Spleen (tissue), 7 donors: Measurements from ENCODE around the gene GALR2.

Experiments
- POLR2A ChIP-seq, 3 donors: fragments of 450-650 bp; IDR thresholded peaks; one replicate each; pipeline ENCODE4 v1.5.1; 2017; ENCODE audit warnings: antibody characterized with exemption in 3 of 3, mild to moderate bottlenecking in 1 of 3
- TF ChIP-seq, protein P1 (sequence below), 11 experiments: fragments of 200-600 bp in 7 of 11; fragments of 450-650 bp in 4 of 11; sonication (generic) in 4 of 11; IDR thresholded peaks in 8 of 11; conservative IDR thresholded peaks in 3 of 11; 1 replicate in 7 of 11; 2 replicates in 4 of 11; pipeline versions ENCODE4 v1.4.0 to v1.8.0; 2016 to 2021; ENCODE audit warnings: antibody characterized with exemption in 11 of 11, inconsistent platforms in 4 of 11, mild to moderate bottlenecking in 1 of 11
- donor health status: DM: no; HTN: no; CAD: no; lungs with moderate emphysema.
- donor health status: DM: no; HTN: no; CAD: no.
- donor health status: DM: no; HTN: no; CAD: no.

DNA sequence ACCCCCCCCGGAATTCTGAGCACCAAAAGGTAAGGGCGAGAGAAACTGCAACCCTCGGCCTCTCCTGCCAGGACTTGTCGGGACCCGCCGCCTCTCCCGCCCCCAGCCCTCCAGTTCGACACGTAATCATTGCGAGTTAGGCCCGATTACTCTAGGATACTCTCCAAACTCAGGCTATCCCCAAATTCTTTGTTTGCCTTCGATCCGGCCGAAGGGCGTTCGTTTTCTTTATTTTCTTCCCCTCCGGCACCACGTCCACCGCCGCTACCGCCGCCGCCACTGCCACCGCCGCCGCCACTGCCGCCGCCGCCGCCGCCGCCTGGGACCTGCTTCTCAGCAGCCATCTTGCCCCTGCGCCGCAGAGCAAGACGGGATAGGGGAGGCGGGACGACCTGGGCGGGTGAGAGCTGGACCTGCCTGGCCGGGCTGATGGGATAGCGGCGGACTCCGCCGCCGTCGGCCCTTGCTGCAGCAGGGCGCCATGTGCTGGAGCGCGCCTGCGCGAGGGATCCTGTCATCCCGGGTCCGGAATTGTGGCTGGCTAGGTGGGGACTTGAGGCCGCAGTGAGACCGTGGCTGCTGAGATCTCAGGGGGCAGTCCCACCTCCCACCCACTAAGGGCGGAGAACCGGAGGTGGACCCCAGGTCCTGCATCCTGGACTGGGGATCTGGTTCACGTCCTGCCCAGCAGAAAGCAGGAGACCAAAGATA lies 2.3 kb upstream of the GALR2 start, which contains the start of gene SRP68:
- no peak for TF ChIP-seq POLR2A (IDR thresholded peaks at IDR 0.05)
- TF ChIP-seq, protein P1, sequence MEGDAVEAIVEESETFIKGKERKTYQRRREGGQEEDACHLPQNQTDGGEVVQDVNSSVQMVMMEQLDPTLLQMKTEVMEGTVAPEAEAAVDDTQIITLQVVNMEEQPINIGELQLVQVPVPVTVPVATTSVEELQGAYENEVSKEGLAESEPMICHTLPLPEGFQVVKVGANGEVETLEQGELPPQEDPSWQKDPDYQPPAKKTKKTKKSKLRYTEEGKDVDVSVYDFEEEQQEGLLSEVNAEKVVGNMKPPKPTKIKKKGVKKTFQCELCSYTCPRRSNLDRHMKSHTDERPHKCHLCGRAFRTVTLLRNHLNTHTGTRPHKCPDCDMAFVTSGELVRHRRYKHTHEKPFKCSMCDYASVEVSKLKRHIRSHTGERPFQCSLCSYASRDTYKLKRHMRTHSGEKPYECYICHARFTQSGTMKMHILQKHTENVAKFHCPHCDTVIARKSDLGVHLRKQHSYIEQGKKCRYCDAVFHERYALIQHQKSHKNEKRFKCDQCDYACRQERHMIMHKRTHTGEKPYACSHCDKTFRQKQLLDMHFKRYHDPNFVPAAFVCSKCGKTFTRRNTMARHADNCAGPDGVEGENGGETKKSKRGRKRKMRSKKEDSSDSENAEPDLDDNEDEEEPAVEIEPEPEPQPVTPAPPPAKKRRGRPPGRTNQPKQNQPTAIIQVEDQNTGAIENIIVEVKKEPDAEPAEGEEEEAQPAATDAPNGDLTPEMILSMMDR (IDR thresholded peaks at IDR 0.05 in 8 of 11, conservative IDR thresholded peaks at IDR 0.05 in 3 of 11) = no peak
